B cell (primary cell): Measurements from ENCODE around the gene ZNF407. TPM values are rescaled to one million over a fixed set of nuclear protein-coding genes. Genes with fewer than 3 reads are reported as not detected.

ENCODE experiments used
- ATAC-seq: fragments of 200-7000 bp; cut with Tn5 transposase; one replicate; pipeline ENCODE4 v1.10.0; 2021; ENCODE audit warnings: low read depth, mild to moderate bottlenecking, moderate number of reproducible peaks, moderate library complexity
- CTCF ChIA-PET: fragments of 350-600 bp; sonication (Branson Sonifier 250); formaldehyde crosslinking; loops from one replicate; lab custom pipeline; 2021; ENCODE audit warnings: antibody characterized with exemption, inconsistent platforms; lab: Charles Lee
- POLR2A ChIA-PET: fragments of 350-600 bp; sonication (Branson Sonifier 250); formaldehyde crosslinking; loops from one replicate; lab custom pipeline; 2021; ENCODE audit warnings: antibody characterized with exemption; lab: Charles Lee
- DNase-seq: peaks from one replicate; pipeline ENCODE4 v3.0.0; 2013
- H2AFZ ChIP-seq: 2 replicates; pipeline ENCODE4 v1.6.1; 2012; ENCODE audit warnings: mild to moderate bottlenecking, low read depth, low read length; ENCODE audit not compliant: insufficient read depth, poor library complexity, severe bottlenecking
- H3K27ac ChIP-seq, 2 donors: 1 replicate in 1 of 2; 2 replicates in 1 of 2; pipeline ENCODE4 v1.5.1; 2012 to 2013; ENCODE audit warnings: low read length in 2 of 2, mild to moderate bottlenecking in 2 of 2, moderate library complexity in 1 of 2
- H3K27me3 ChIP-seq, 4 experiments: fragments of 200-600 bp in 1 of 4; sonication (generic) in 1 of 4; replicated peaks in 1 of 4; 1 replicate in 2 of 4; 2 replicates in 2 of 4; pipeline versions ENCODE4 v1.6.1 to v1.7.0; 2013 to 2016; ENCODE audit warnings: low read length in 3 of 4, mild to moderate bottlenecking in 2 of 4, mixed read lengths in 1 of 4, moderate library complexity in 1 of 4; ENCODE audit not compliant: insufficient read depth in 4 of 4, control insufficient read depth in 3 of 4; ENCODE audit errors: control extremely low read depth in 1 of 4
- H3K36me3 ChIP-seq, 2 experiments: replicated peaks in 1 of 2; 1 replicate in 1 of 2; 2 replicates in 1 of 2; pipeline versions ENCODE4 v1.6.1 to v1.7.1; 2013; ENCODE audit warnings: low read length in 1 of 2; ENCODE audit not compliant: insufficient read depth in 2 of 2, control insufficient read depth in 1 of 2; ENCODE audit errors: control extremely low read depth in 1 of 2, extremely low read depth in 1 of 2
- H3K4me1 ChIP-seq, 2 donors: fragments of 200-600 bp in 1 of 2; sonication (generic) in 1 of 2; 1 replicate in 1 of 2; 2 replicates in 1 of 2; pipeline versions ENCODE4 v1.5.1 to v1.6.1; 2013 to 2017; ENCODE audit warnings: low read length in 2 of 2; ENCODE audit not compliant: control insufficient read depth in 2 of 2, insufficient read depth in 2 of 2
- H3K4me2 ChIP-seq: replicated peaks from 2 replicates; pipeline ENCODE3; 2012; ENCODE audit warnings: mild to moderate bottlenecking, low read depth, low read length; ENCODE audit not compliant: poor library complexity, severe bottlenecking
- H3K4me3 ChIP-seq, 5 experiments: fragments of 200-600 bp in 1 of 5; sonication (generic) in 1 of 5; 1 replicate in 3 of 5; 2 replicates in 2 of 5; pipeline versions ENCODE4 v1.5.1 to v1.7.0; 2011 to 2016; ENCODE audit warnings: low read length in 4 of 5, mild to moderate bottlenecking in 4 of 5, low read depth in 2 of 5, control low read depth in 1 of 5, moderate library complexity in 1 of 5; ENCODE audit not compliant: insufficient read depth in 1 of 5; ENCODE audit errors: control extremely low read depth in 1 of 5, extremely low read depth in 1 of 5
- H3K79me2 ChIP-seq: fragments of 200-600 bp; sonication (generic); one replicate; pipeline ENCODE4 v1.6.0; 2016; ENCODE audit warnings: low read length; ENCODE audit not compliant: control insufficient read depth, insufficient read depth
- H3K9ac ChIP-seq: fragments of 200-600 bp; sonication (generic); 2 replicates; pipeline ENCODE4 v1.6.1; 2017; ENCODE audit warnings: mild to moderate bottlenecking, low read length, moderate library complexity
- H3K9me3 ChIP-seq, 3 donors: one replicate each; pipeline versions ENCODE4 v1.6.1 to v1.7.1; 2013; ENCODE audit warnings: low read length in 2 of 3; ENCODE audit not compliant: control insufficient read depth in 2 of 3, insufficient read depth in 1 of 3; ENCODE audit errors: control extremely low read depth in 1 of 3
- H4K20me1 ChIP-seq: 2 replicates; pipeline ENCODE4 v1.6.0; 2012; ENCODE audit warnings: mild to moderate bottlenecking, low read length; ENCODE audit not compliant: insufficient read depth, control insufficient read depth, poor library complexity, severe bottlenecking
- H3K27ac Mint-ChIP-seq: one replicate; pipeline ENCODE4 v1.8.0; 2021; ENCODE audit warnings: mixed read lengths
- H3K27me3 Mint-ChIP-seq: one replicate; pipeline ENCODE4 v1.8.0; 2021; ENCODE audit warnings: mixed read lengths
- H3K4me1 Mint-ChIP-seq: one replicate; pipeline ENCODE4 v1.8.0; 2021; ENCODE audit warnings: mixed read lengths
- H3K4me3 Mint-ChIP-seq: one replicate; pipeline ENCODE4 v1.8.0; 2021; ENCODE audit warnings: mixed read lengths
- H3K9me3 Mint-ChIP-seq: one replicate; pipeline ENCODE4 v1.8.0; 2022; ENCODE audit warnings: mixed read lengths; ENCODE audit not compliant: insufficient read depth
- EZH2 ChIP-seq: IDR thresholded peaks from 2 replicates; pipeline ENCODE4 v1.6.1; 2012; ENCODE audit warnings: borderline replicate concordance, low read depth, mild to moderate bottlenecking, moderate library complexity, low read length; ENCODE audit not compliant: insufficient read depth, poor library complexity, severe bottlenecking
- WGBS: methylation state at CpG from one replicate; pipeline ENCODE4 v1.1.5; 2013; ENCODE audit warnings: missing lambda C conversion rate; ENCODE audit not compliant: insufficient coverage; 5-methylcytosine and 5-hydroxymethylcytosine counted together
- intact Hi-C: fragments of 100-400 bp; cut with micrococcal nuclease; formaldehyde crosslinking; loops from one replicate; pipeline ENCODE4 v1.10.0; 2022
- polyA plus RNA-seq: library from polyadenylated mRNA; depleted of rRNA; stranded (reverse); fragments of >200 nt; gene quantifications from 2 replicates; pipeline ENCODE4 v1.2.3, GENCODE V29; 2012
- total RNA-seq, 2 donors: library from RNA; stranded (reverse); fragments of 120-200 nt in 1 of 2; gene quantifications; 1 replicate in 1 of 2; 2 replicates in 1 of 2; pipeline versions ENCODE4 v1.2.3 to v1.2.4, GENCODE V29; 2013 to 2022
- TF ChIP-seq, protein P1 (sequence below): fragments of 200-600 bp; IDR thresholded peaks from one replicate; pipeline ENCODE4 v1.8.0; 2022; ENCODE audit warnings: antibody characterized with exemption, mild to moderate bottlenecking

The ZNF407 gene
- total and polyA plus RNA-seq, 2 donors (not counting 1 experiment from before 2014, with no cell fraction given), result 4.5 to 37.1 TPM

DNA sequence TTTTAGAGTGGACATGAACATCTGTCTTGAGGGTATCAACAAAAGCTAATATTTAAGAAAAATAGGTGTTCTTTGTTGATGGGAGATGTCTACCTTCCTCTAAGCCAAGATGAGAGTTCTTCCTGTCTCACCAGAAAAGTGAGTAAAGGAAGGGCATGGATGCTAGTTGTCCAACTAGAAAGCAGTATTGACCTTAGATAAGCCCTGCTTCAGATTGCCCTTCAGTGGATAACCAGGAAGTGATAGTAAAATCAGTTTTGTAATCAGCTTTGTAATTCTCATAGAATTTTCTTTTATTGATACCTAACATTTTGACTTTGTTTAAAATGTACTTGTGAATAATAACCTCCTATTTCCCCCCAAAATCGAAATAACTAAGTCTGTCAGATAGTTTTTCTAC lies 134.7 kb downstream of the ZNF407 start:
- H3K4me1 ChIP-seq, result no peaks in the 10 kb centered on the region
- no CpG with 5 or more reads among the region's 1 CpG for WGBS
- H3K27me3 ChIP-seq, result no peaks in the 10 kb centered on the region
- TF ChIP-seq EZH2, result no peak
- TF ChIP-seq, protein P1, sequence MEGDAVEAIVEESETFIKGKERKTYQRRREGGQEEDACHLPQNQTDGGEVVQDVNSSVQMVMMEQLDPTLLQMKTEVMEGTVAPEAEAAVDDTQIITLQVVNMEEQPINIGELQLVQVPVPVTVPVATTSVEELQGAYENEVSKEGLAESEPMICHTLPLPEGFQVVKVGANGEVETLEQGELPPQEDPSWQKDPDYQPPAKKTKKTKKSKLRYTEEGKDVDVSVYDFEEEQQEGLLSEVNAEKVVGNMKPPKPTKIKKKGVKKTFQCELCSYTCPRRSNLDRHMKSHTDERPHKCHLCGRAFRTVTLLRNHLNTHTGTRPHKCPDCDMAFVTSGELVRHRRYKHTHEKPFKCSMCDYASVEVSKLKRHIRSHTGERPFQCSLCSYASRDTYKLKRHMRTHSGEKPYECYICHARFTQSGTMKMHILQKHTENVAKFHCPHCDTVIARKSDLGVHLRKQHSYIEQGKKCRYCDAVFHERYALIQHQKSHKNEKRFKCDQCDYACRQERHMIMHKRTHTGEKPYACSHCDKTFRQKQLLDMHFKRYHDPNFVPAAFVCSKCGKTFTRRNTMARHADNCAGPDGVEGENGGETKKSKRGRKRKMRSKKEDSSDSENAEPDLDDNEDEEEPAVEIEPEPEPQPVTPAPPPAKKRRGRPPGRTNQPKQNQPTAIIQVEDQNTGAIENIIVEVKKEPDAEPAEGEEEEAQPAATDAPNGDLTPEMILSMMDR, result no peak
- ChIA-PET CTCF (no interaction called here), POLR2A (no interaction called here)
- H3K27ac Mint-ChIP-seq, result no peak overlapping the region
- H3K4me1 Mint-ChIP-seq, result no peaks in the 10 kb centered on the region
- H3K4me2 ChIP-seq, result no peak overlapping the region
- H3K4me3 ChIP-seq, result no peak overlapping the region
- no peaks in the 10 kb centered on the region for H3K36me3 ChIP-seq
- no peak overlapping the region for H3K27ac ChIP-seq
- H3K27me3 Mint-ChIP-seq, result no peaks in the 10 kb centered on the region
- H3K9ac ChIP-seq, result no peak overlapping the region
- no peaks in the 10 kb centered on the region for H3K9me3 ChIP-seq
- H3K79me2 ChIP-seq, result no peaks in the 10 kb centered on the region
- DNase-seq (no peak), ATAC-seq (no peak)
- intact Hi-C loops, result no loop called here
- no peaks in the 10 kb centered on the region for H3K9me3 Mint-ChIP-seq
- H4K20me1 ChIP-seq, result no peaks in the 10 kb centered on the region
- no peak overlapping the region for H3K4me3 Mint-ChIP-seq
- H2AFZ ChIP-seq, result no peak overlapping the region

DNA sequence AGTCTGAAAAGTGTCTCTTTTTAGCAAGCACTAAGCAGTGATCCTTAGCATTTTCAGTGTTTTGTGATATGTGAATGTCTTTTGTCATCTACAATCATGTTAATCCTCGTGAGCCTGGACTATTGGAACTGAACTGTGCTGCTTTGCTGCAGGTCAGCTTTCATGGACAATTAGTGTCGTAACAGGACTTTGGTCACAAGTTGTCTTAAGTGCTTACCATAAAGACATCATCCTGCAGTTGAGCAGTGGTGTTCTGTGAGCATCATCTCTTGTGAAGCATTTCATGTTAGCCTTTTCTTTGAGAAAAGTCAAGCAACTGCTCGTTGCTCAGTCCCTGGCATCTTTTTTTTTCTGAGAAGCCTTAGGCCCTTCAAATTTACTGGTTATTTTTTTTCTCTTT lies 135.9 kb downstream of the ZNF407 start:
- Histone ChIP-seq H3K27me3 (no peaks in the 10 kb centered on the region), H3K27ac (no peak overlapping the region), H3K79me2 (no peaks in the 10 kb centered on the region), H3K36me3 (no peaks in the 10 kb centered on the region), H3K9ac (no peak overlapping the region), H3K4me3 (no peak overlapping the region), H4K20me1 (no peaks in the 10 kb centered on the region), H3K9me3 (no peaks in the 10 kb centered on the region), H3K4me1 (no peaks in the 10 kb centered on the region), H2AFZ (no peak overlapping the region), H3K4me2 (no peak overlapping the region)
- DNase-seq (no peak), ATAC-seq (no peak)
- Mint-ChIP-seq H3K27me3 (no peaks in the 10 kb centered on the region), H3K4me3 (no peak overlapping the region), H3K9me3 (no peaks in the 10 kb centered on the region), H3K27ac (no peak overlapping the region), H3K4me1 (no peaks in the 10 kb centered on the region)
- ChIA-PET CTCF (no interaction called here), POLR2A (no interaction called here)
- TF ChIP-seq EZH2, result no peak
- TF ChIP-seq, protein P1, result no peak
- WGBS, result 93% methylated on average over 2 of the region's 3 CpGs
- intact Hi-C loops, result no loop called here
